ENCODE measurements around the gene ZDBF2.

DNA sequence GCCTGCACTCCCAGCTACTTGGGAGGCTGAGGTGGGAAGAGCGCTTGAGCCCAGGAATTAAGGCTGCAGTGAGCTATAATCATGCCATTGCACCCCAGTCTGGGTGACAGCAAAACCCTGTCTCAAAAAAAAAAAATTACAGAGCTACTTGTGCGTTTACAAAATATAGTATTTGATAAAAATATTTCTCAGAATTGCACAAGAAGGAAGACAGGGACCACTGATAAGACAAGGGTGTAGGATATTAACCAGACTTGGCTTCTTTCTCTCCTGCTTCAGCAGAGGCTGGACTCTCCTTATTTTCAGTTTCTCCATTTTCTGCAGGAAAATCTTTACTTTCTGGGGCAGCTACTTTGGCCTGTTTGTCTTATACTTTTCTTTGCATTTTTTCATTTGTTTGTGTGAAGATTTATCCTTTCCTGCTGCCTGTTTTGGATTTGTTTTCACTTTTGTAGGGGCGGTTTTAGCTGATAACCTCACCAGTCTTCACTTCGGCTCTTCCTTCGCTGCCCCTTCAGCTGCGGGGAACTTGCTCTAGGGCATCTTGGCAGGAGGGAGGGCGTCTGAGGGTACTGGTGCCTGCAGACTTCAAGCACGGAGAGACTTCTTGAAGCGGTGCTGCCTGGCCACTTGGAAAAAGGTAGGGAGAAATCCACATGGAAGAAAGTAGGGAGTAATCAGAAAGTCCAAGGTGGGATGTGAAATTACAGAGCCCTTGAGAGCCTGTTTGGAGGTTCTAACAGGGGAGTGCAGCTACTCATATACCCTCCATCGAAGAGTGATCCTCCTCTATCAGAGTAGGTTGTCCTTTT is 14.9 kb upstream of the ZDBF2 start:
- TF ChIP-seq, protein P1, sequence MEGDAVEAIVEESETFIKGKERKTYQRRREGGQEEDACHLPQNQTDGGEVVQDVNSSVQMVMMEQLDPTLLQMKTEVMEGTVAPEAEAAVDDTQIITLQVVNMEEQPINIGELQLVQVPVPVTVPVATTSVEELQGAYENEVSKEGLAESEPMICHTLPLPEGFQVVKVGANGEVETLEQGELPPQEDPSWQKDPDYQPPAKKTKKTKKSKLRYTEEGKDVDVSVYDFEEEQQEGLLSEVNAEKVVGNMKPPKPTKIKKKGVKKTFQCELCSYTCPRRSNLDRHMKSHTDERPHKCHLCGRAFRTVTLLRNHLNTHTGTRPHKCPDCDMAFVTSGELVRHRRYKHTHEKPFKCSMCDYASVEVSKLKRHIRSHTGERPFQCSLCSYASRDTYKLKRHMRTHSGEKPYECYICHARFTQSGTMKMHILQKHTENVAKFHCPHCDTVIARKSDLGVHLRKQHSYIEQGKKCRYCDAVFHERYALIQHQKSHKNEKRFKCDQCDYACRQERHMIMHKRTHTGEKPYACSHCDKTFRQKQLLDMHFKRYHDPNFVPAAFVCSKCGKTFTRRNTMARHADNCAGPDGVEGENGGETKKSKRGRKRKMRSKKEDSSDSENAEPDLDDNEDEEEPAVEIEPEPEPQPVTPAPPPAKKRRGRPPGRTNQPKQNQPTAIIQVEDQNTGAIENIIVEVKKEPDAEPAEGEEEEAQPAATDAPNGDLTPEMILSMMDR (IDR thresholded peaks at IDR 0.05; ENCODE audit: insufficient read depth, low read depth, low read length), result no peak
- no peak for TF ChIP-seq EZH2 (IDR thresholded peaks at IDR 0.05; ENCODE audit: insufficient read depth, low read length)

Measured in astrocyte (in vitro differentiated cells and primary cell).